ENCODE measurements around the gene ZDHHC16.
"Not testable (repeated sequence)": the region's sequence is repeated elsewhere in the genome, so short reads cannot be mapped to it uniquely, and the experiment has no call there.

DNA sequence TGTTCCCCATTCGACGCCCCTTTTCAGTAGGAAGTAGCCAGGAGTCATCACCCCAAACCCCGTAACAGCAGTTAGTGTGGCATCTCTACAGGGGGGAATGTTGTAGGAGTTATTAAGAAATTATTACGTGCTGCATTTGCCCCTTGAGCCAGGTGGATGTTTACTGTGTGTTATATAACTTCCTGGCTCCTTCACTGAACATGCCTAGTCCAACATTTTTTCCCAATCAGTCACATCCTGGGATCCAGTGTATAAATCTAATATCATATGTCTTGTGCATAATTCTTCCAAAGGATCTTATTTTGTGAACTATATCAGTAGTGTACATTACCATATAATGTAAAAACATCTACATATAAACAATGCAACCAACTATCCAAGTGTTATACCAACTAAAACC is 33.4 kb downstream of the ZDHHC16 start:
- TF ChIP-seq, protein P1, sequence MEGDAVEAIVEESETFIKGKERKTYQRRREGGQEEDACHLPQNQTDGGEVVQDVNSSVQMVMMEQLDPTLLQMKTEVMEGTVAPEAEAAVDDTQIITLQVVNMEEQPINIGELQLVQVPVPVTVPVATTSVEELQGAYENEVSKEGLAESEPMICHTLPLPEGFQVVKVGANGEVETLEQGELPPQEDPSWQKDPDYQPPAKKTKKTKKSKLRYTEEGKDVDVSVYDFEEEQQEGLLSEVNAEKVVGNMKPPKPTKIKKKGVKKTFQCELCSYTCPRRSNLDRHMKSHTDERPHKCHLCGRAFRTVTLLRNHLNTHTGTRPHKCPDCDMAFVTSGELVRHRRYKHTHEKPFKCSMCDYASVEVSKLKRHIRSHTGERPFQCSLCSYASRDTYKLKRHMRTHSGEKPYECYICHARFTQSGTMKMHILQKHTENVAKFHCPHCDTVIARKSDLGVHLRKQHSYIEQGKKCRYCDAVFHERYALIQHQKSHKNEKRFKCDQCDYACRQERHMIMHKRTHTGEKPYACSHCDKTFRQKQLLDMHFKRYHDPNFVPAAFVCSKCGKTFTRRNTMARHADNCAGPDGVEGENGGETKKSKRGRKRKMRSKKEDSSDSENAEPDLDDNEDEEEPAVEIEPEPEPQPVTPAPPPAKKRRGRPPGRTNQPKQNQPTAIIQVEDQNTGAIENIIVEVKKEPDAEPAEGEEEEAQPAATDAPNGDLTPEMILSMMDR (IDR thresholded peaks at IDR 0.05 in 8 of 11, conservative IDR thresholded peaks at IDR 0.05 in 3 of 11), result not testable (repeated sequence)
- TF ChIP-seq POLR2A (IDR thresholded peaks at IDR 0.05), result not testable (repeated sequence)

Data from spleen (tissue), 7 donors.